Ishikawa (cell line): ENCODE results near the gene KRTAP10-7.

Experiments used
- EP300 ChIP-seq: IDR thresholded peaks from 2 replicates; pipeline ENCODE4 v1.6.1; 2012; ENCODE audit warnings: borderline replicate concordance
- FOXM1 ChIP-seq: IDR thresholded peaks from 2 replicates; pipeline ENCODE4 v1.6.1; 2012; ENCODE audit warnings: low read depth, borderline replicate concordance
- NFIC ChIP-seq: IDR thresholded peaks from 2 replicates; pipeline ENCODE4 v1.6.1; 2012
- RAD21 ChIP-seq: IDR thresholded peaks from 2 replicates; pipeline ENCODE4 v1.6.1; 2012; ENCODE audit warnings: low read depth
- TCF12 ChIP-seq: IDR thresholded peaks from 2 replicates; pipeline ENCODE4 v1.6.1; 2012; ENCODE audit warnings: low read depth
- TEAD4 ChIP-seq: IDR thresholded peaks from 2 replicates; pipeline ENCODE4 v1.6.1; 2012
- USF1 ChIP-seq: IDR thresholded peaks from 2 replicates; pipeline ENCODE4 v1.6.1; 2012
- TF ChIP-seq, protein P1 (sequence below): IDR thresholded peaks from 2 replicates; pipeline ENCODE4 v1.6.1; 2012; ENCODE audit warnings: low read depth, mild to moderate bottlenecking
- TF ChIP-seq, protein P2 (sequence below): IDR thresholded peaks from 2 replicates; pipeline ENCODE4 v1.6.1; 2012

- TF ChIP-seq EP300 (no peak), RAD21 (no peak), FOXM1 (no peak), USF1 (no peak), TEAD4 (no peak), TCF12 (no peak), NFIC (no peak)
- TF ChIP-seq, protein P1, sequence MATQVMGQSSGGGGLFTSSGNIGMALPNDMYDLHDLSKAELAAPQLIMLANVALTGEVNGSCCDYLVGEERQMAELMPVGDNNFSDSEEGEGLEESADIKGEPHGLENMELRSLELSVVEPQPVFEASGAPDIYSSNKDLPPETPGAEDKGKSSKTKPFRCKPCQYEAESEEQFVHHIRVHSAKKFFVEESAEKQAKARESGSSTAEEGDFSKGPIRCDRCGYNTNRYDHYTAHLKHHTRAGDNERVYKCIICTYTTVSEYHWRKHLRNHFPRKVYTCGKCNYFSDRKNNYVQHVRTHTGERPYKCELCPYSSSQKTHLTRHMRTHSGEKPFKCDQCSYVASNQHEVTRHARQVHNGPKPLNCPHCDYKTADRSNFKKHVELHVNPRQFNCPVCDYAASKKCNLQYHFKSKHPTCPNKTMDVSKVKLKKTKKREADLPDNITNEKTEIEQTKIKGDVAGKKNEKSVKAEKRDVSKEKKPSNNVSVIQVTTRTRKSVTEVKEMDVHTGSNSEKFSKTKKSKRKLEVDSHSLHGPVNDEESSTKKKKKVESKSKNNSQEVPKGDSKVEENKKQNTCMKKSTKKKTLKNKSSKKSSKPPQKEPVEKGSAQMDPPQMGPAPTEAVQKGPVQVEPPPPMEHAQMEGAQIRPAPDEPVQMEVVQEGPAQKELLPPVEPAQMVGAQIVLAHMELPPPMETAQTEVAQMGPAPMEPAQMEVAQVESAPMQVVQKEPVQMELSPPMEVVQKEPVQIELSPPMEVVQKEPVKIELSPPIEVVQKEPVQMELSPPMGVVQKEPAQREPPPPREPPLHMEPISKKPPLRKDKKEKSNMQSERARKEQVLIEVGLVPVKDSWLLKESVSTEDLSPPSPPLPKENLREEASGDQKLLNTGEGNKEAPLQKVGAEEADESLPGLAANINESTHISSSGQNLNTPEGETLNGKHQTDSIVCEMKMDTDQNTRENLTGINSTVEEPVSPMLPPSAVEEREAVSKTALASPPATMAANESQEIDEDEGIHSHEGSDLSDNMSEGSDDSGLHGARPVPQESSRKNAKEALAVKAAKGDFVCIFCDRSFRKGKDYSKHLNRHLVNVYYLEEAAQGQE = no peak
- TF ChIP-seq, protein P2, sequence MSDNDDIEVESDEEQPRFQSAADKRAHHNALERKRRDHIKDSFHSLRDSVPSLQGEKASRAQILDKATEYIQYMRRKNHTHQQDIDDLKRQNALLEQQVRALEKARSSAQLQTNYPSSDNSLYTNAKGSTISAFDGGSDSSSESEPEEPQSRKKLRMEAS = no peak
Observed at GRCh38 chr21:44603911-44604310, 3.5 kb downstream of the KRTAP10-7 start.
